Subcutaneous abdominal adipose tissue (tissue), 5 donors: ENCODE measurements around the gene C1orf21.
"Not testable (repeated sequence)": the region's sequence is repeated elsewhere in the genome, so short reads cannot be mapped to it uniquely, and the experiment has no call there.

ENCODE experiments used
- H3K27ac ChIP-seq: one replicate; pipeline ENCODE4 v1.7.0; 2013; ENCODE audit warnings: low read depth, mild to moderate bottlenecking, inconsistent platforms, low read length, moderate library complexity
- H3K27me3 ChIP-seq, 5 donors: one replicate each; pipeline ENCODE4 v1.7.0; 2013; ENCODE audit warnings: low read length in 5 of 5, inconsistent platforms in 1 of 5; ENCODE audit not compliant: control insufficient read depth in 5 of 5, insufficient read depth in 4 of 5
- H3K36me3 ChIP-seq, 5 donors: one replicate each; pipeline ENCODE4 v1.7.0; 2013; ENCODE audit warnings: low read length in 5 of 5; ENCODE audit not compliant: control insufficient read depth in 5 of 5, insufficient read depth in 5 of 5
- H3K4me1 ChIP-seq, 5 donors: one replicate each; pipeline ENCODE4 v1.7.0; 2013; ENCODE audit warnings: low read length in 5 of 5, mild to moderate bottlenecking in 3 of 5, moderate library complexity in 1 of 5; ENCODE audit not compliant: control insufficient read depth in 5 of 5, insufficient read depth in 5 of 5
- H3K4me3 ChIP-seq, 5 donors: one replicate each; pipeline ENCODE4 v1.7.0; 2013; ENCODE audit warnings: low read length in 5 of 5, low read depth in 1 of 5
- H3K9ac ChIP-seq, 5 donors: one replicate each; pipeline ENCODE4 v1.7.0; 2013; ENCODE audit warnings: low read length in 5 of 5, mild to moderate bottlenecking in 4 of 5, moderate library complexity in 3 of 5
- H3K9me3 ChIP-seq, 5 donors: one replicate each; pipeline ENCODE4 v1.7.0; 2013; ENCODE audit warnings: low read length in 5 of 5; ENCODE audit not compliant: control insufficient read depth in 5 of 5
- donor health status: healthy.
- donor health status: healthy.
- donor health status: healthy.
- donor health status: healthy.
- donor health status: healthy.

The C1orf21 gene

GRCh38 chr1:184608990-184609389 lies 222.2 kb downstream of the C1orf21 start:
- Histone ChIP-seq H3K4me3 (no peak overlapping the region), H3K9ac (no peak overlapping the region), H3K36me3 (no peaks in the 10 kb centered on the region), H3K4me1 (peaks cover 0 to 16% (median 0%) of the 10 kb centered on the region in 5 donors), H3K27ac (no peak overlapping the region), H3K9me3 (no peaks in the 10 kb centered on the region), H3K27me3 (no peaks in the 10 kb centered on the region)

GRCh38 chr1:184610876-184611595 lies 224.2 kb downstream of the C1orf21 start:
- Histone ChIP-seq H3K36me3 (no peaks in the 10 kb centered on the region), H3K27ac (no peak overlapping the region), H3K27me3 (no peaks in the 10 kb centered on the region), H3K4me1 (peaks cover 0 to 16% (median 0%) of the 10 kb centered on the region in 5 donors), H3K9me3 (no peaks in the 10 kb centered on the region), H3K9ac (no peak overlapping the region), H3K4me3 (no peak overlapping the region)

DNA sequence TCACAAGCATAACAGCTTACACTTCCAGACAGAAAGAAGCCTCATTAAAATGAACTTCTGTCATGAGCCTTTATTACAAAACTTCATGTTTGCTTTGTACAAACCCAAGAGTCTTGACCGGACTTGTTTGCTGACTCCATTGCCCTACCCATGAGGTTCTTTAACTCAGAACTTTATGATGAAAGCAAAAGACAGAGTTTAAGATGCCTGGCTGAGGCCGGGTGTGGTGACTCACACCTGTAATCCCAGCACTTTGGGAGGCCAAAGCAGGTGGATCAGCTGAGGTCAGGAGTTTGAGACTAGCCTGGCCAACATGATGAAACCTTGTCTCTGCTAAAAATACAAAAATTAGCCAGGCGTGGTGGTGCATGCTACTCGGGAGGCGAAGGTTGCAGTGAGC lies 225.4 kb downstream of the C1orf21 start:
- H3K9ac ChIP-seq, H3K27me3 ChIP-seq, H3K27ac ChIP-seq, H3K9me3 ChIP-seq, H3K4me3 ChIP-seq, H3K36me3 ChIP-seq: not testable (repeated sequence)
- peaks cover 0 to 16% (median 0%) of the 10 kb centered on the region in 5 donors for H3K4me1 ChIP-seq

DNA sequence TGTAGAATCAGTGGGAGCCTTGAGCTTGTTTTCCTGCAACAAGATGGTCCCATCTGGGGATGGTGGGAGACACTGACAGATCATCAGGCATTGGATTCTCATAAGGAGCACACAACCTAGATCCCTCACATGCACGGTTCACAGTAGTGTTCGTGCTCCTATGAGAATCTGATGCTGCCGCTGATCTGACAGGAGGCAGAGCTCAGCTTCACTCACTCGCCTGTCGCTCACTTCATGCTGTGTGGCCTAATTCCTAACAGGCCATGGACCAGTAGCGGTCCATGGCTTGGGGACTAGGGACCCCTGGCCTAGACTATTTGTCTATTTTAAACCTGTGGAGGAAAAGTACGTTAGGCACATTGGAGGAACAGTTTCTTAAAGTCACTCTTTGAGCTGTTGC lies 227.8 kb downstream of the C1orf21 start:
- Histone ChIP-seq H3K4me3 (no peak overlapping the region), H3K4me1 (peaks cover 0 to 8% (median 0%) of the 10 kb centered on the region in 5 donors), H3K36me3 (peaks cover 0 to 5% (median 0%) of the 10 kb centered on the region in 5 donors), H3K27me3 (no peaks in the 10 kb centered on the region), H3K27ac (no peak overlapping the region), H3K9ac (no peak overlapping the region), H3K9me3 (no peaks in the 10 kb centered on the region)

- Histone ChIP-seq H3K27ac (no peak overlapping the region), H3K36me3 (peaks cover 0 to 5% (median 0%) of the 10 kb centered on the region in 5 donors), H3K9me3 (no peaks in the 10 kb centered on the region), H3K9ac (no peak overlapping the region), H3K4me3 (no peak overlapping the region), H3K4me1 (peaks cover 0 to 8% (median 0%) of the 10 kb centered on the region in 5 donors), H3K27me3 (no peaks in the 10 kb centered on the region)
These were observed 228.5 kb downstream of the C1orf21 start for GRCh38 chr1:184615301-184615700.

DNA sequence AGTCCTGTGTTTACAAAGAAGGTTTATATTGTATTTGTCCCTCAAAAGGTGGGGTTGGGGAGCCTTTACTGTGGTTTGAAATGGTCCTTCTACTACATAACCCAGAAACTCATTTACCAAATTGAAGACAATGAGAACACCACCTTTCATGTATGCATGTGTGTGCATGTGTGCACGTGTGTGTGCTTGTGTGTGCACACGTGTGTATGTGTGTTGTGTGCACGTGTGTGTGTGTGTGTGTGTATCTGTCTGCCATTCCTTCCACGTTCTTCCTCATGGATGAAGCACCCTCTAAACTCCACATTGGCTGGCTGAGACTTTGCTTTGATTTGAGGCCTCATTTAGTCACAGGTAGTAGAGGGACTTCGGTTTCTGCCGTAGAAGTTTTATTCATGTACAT lies 229.7 kb downstream of the C1orf21 start:
- H3K9ac ChIP-seq: no peak overlapping the region
- H3K27me3 ChIP-seq: no peaks in the 10 kb centered on the region
- H3K4me1 ChIP-seq: peaks cover 0 to 5% (median 2%) of the 10 kb centered on the region in 5 donors
- no peaks in the 10 kb centered on the region for H3K9me3 ChIP-seq
- peaks cover 0 to 5% (median 0%) of the 10 kb centered on the region in 5 donors for H3K36me3 ChIP-seq
- H3K27ac ChIP-seq: no peak overlapping the region
- no peak overlapping the region for H3K4me3 ChIP-seq

- no peak overlapping the region for H3K4me3 ChIP-seq
- no peak overlapping the region for H3K27ac ChIP-seq
- H3K9me3 ChIP-seq: no peaks in the 10 kb centered on the region
- H3K36me3 ChIP-seq: peaks cover 0 to 5% (median 0%) of the 10 kb centered on the region in 5 donors
- peaks cover 2 to 15% (median 10%) of the 10 kb centered on the region in 5 donors for H3K4me1 ChIP-seq
- no peaks in the 10 kb centered on the region for H3K27me3 ChIP-seq
- no peak overlapping the region for H3K9ac ChIP-seq
These were observed 230.7 kb downstream of the C1orf21 start for GRCh38 chr1:184617433-184618029.

GRCh38 chr1:184618851-184619250 lies 232.0 kb downstream of the C1orf21 start:
- peaks cover 0 to 5% (median 0%) of the 10 kb centered on the region in 5 donors for H3K36me3 ChIP-seq
- H3K27me3 ChIP-seq: no peaks in the 10 kb centered on the region
- no peaks in the 10 kb centered on the region for H3K9me3 ChIP-seq
- H3K4me3 ChIP-seq: no peak overlapping the region
- no peak overlapping the region for H3K27ac ChIP-seq
- no peak overlapping the region for H3K9ac ChIP-seq
- peaks cover 2 to 26% (median 14%) of the 10 kb centered on the region in 5 donors for H3K4me1 ChIP-seq

- Histone ChIP-seq H3K9ac (no peak overlapping the region), H3K27ac (no peak overlapping the region), H3K27me3 (no peaks in the 10 kb centered on the region), H3K4me1 (peaks cover 2 to 35% (median 21%) of the 10 kb centered on the region in 5 donors), H3K4me3 (no peak overlapping the region), H3K9me3 (no peaks in the 10 kb centered on the region), H3K36me3 (peaks cover 0 to 5% (median 0%) of the 10 kb centered on the region in 5 donors)
These were observed 233.6 kb downstream of the C1orf21 start for GRCh38 chr1:184620469-184620868.

GRCh38 chr1:184621260-184621659 lies 234.4 kb downstream of the C1orf21 start:
- no peak overlapping the region for H3K4me3 ChIP-seq
- peaks cover 0 to 5% (median 0%) of the 10 kb centered on the region in 5 donors for H3K36me3 ChIP-seq
- H3K4me1 ChIP-seq: peaks cover 2 to 39% (median 25%) of the 10 kb centered on the region in 5 donors
- no peaks in the 10 kb centered on the region for H3K9me3 ChIP-seq
- H3K9ac ChIP-seq: no peak overlapping the region
- peak overlapping the region; percentile 28 for H3K27ac ChIP-seq
- peaks cover 0 to 3% (median 0%) of the 10 kb centered on the region in 5 donors for H3K27me3 ChIP-seq
